SJSA1 (cell line): ENCODE data around the gene GRHL1. TPM values are rescaled to one million over a fixed set of nuclear protein-coding genes. Genes with fewer than 3 reads are reported as not detected.

Experiments used
- DNase-seq, 2 experiments: peaks; one replicate each; pipeline ENCODE4 v3.0.0-alpha.2; 2015 to 2020; ENCODE audit warnings: low spot score in 2 of 2, low read depth in 1 of 2
- H3K27ac ChIP-seq: fragments of 250-450 bp; sonication (Bioruptor Pico); 2 replicates; pipeline ENCODE4 v1.5.1; 2020; ENCODE audit warnings: mild to moderate bottlenecking, moderate library complexity
- H3K27me3 ChIP-seq: fragments of 250-450 bp; sonication (Bioruptor Pico); replicated peaks from 2 replicates; pipeline ENCODE4 v1.5.1; 2020; ENCODE audit warnings: mild to moderate bottlenecking, moderate library complexity
- H3K36me3 ChIP-seq: fragments of 250-450 bp; sonication (Bioruptor Pico); 2 replicates; pipeline ENCODE4 v1.5.1; 2020; ENCODE audit warnings: mild to moderate bottlenecking
- H3K4me1 ChIP-seq: fragments of 250-450 bp; sonication (Bioruptor Pico); replicated peaks from 2 replicates; pipeline ENCODE4 v1.6.1; 2021; ENCODE audit warnings: mild to moderate bottlenecking
- H3K4me3 ChIP-seq: fragments of 250-450 bp; sonication (Bioruptor Pico); 2 replicates; pipeline ENCODE4 v1.5.1; 2020; ENCODE audit warnings: mild to moderate bottlenecking
- H3K9me3 ChIP-seq: fragments of 250-450 bp; sonication (Bioruptor Pico); replicated peaks from 2 replicates; pipeline ENCODE4 v1.5.1; 2020; ENCODE audit warnings: mild to moderate bottlenecking
- total RNA-seq: library from RNA; depleted of rRNA; stranded (reverse); fragments of >200 nt; shearing (Covaris generic); gene quantifications from 2 replicates; pipeline ENCODE4 v1.2.3, GENCODE V29; 2014

GRHL1 gene
- total RNA-seq, 1 experiment from 2014 or later = 2.3 TPM

DNA sequence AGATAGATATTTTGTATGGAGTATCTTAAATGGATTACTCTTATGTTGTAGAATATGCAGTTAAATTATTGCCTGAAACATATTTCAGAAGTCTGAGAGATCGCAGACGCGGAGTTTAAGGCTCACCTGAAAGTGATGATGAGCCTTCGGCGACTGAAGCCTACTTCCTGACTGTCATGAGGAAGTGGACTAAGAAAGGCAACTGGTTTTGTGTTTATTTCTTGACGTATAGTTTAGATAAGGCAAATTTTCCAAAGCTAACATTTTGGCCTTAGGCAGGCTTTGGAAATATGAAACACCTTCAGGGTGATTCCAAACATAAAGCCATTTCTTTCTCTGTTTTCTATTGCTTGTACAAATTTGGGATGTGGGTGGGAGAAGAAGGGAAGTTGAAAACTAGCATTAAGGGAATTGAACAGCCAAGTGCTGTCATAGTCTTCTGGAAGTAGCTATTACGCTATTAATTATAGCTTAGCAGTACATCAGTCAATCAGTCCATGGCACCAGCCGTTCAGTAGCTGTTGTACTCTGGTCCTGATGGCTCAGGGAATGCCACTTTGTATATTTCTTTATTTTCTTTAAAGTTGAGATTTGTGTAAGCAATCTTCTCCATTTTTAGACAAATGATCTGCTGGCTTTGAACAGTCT lies 1.5 kb downstream of the GRHL1 start:
- peaks cover 26% of the 10 kb centered on the region for H3K4me1 ChIP-seq
- H3K27ac ChIP-seq = no peak overlapping the region
- H3K9me3 ChIP-seq = no peaks in the 10 kb centered on the region
- H3K27me3 ChIP-seq = no peaks in the 10 kb centered on the region
- H3K4me3 ChIP-seq = no peak overlapping the region
- DNase-seq = no peak
- no peaks in the 10 kb centered on the region for H3K36me3 ChIP-seq

DNA sequence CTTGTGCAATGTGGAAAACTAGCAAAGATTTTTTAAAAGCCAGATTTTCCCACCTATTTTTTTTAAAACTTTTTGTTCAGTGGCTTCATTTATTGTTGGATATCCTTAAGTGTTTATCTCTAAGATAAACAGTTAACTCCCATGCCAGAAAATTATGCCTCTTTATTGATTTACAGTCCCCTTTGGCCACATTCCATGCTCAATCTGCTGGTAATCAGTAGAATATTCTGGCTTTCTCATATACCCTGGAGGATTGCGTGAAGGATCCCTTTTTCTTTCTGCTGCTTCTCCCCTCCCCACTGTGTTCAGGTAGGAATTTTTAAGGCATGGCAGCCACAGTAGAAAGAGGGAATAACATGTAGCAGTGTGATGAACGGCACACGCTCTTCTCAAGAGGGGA lies 2.6 kb downstream of the GRHL1 start:
- Histone ChIP-seq H3K4me3 (no peak overlapping the region), H3K9me3 (no peaks in the 10 kb centered on the region), H3K27ac (no peak overlapping the region), H3K36me3 (no peaks in the 10 kb centered on the region), H3K27me3 (no peaks in the 10 kb centered on the region), H3K4me1 (peaks cover 26% of the 10 kb centered on the region)
- DNase-seq = peak in 1 of 2 experiments; percentile 28

DNA sequence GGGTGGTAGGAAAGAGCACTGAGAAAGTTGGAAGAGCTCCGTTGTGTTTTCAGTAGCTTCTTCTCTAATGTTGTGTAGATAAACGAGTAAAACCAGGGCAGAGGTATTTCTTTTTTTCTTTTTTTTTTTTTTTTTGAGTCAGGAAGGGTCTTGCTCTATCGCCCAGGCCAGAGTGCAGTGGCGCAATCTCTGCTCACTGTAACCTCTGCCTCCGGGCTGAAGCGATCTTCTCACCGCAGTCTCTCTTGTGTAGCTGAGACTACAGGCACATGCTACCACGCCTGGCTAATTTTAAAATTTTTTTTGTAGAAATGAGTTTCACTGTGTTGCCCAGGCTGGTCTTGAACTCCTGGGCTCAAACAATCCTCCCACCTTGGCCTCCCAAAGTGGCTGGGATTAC lies 6.6 kb downstream of the GRHL1 start:
- no peaks in the 10 kb centered on the region for H3K9me3 ChIP-seq
- H3K4me1 ChIP-seq = peaks cover 14% of the 10 kb centered on the region
- no peak overlapping the region for H3K27ac ChIP-seq
- no peaks in the 10 kb centered on the region for H3K27me3 ChIP-seq
- H3K4me3 ChIP-seq = no peak overlapping the region
- DNase-seq = no peak
- H3K36me3 ChIP-seq = no peaks in the 10 kb centered on the region

DNA sequence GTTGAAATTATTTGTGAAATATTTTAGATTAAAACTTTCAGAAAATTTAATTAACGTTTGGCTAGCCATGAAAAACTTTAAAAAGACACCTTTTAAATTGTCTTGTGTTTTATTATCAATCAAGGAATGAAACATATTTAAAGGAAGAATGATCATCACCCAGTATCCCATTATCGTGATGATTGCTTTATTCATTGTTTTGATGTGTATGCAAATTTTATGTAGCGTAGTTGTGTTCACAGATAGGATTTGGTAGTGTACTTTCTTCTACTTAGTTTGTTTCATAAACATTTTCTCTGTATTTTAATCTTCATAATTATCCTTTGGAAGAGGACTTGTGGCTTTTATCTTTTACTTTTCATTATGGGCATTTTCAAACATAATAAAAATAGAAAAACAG lies 7.8 kb downstream of the GRHL1 start:
- H3K36me3 ChIP-seq = no peaks in the 10 kb centered on the region
- no peak for DNase-seq
- no peak overlapping the region for H3K4me3 ChIP-seq
- H3K9me3 ChIP-seq = no peaks in the 10 kb centered on the region
- peaks cover 3% of the 10 kb centered on the region for H3K4me1 ChIP-seq
- H3K27me3 ChIP-seq = no peaks in the 10 kb centered on the region
- H3K27ac ChIP-seq = no peak overlapping the region

DNA sequence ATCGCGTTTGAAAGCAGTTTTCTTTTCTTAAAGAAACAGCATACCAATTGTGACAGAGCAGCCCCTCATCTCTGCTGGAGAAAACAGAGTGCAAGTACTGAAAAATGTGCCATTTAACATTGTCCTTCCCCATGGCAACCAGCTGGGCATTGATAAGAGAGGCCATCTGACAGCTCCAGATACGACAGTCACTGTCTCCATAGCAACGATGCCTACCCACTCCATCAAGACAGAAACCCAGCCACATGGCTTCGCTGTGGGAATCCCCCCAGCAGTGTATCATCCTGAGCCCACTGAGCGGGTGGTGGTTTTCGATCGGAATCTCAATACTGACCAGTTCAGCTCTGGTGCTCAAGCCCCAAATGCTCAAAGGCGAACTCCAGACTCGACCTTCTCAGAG lies 9.5 kb downstream of the GRHL1 start:
- DNase-seq = no peak
- Histone ChIP-seq H3K27ac (no peak overlapping the region), H3K4me3 (no peak overlapping the region), H3K27me3 (no peaks in the 10 kb centered on the region), H3K4me1 (no peaks in the 10 kb centered on the region), H3K36me3 (no peaks in the 10 kb centered on the region), H3K9me3 (no peaks in the 10 kb centered on the region)

DNA sequence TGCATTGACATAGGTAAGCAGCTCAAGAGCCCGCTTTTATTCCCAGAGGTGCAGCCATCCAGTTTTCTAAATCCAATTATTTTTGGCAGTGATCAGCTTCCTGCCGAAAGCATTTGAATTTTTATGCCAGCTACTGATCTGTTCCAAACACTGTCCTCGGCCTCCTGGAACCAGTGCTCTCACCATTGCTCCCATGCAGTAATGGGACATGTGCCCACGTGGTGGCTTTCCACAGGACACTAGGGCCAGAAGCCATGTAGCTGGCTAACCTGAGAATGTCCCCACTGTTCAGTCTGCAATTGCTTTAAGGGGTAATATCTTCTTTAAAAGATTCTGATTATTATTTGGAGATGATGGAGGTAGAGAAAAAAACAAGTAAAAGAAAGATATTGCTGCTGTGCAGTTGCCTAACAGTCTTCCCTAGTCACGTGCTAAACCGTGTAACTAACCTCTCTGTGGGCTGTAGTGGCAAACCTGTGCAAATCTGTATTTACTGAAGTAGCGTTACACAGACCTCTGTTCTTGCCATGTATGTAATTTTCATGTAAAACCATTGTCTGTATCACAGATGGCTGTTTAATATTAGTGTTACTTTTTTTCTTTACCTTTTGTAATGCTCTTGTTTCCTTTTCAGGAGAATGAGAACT lies 13.0 kb downstream of the GRHL1 start:
- no peak for DNase-seq
- Histone ChIP-seq H3K9me3 (no peaks in the 10 kb centered on the region), H3K36me3 (no peaks in the 10 kb centered on the region), H3K4me3 (no peak overlapping the region), H3K27me3 (no peaks in the 10 kb centered on the region), H3K4me1 (no peaks in the 10 kb centered on the region), H3K27ac (no peak overlapping the region)

DNA sequence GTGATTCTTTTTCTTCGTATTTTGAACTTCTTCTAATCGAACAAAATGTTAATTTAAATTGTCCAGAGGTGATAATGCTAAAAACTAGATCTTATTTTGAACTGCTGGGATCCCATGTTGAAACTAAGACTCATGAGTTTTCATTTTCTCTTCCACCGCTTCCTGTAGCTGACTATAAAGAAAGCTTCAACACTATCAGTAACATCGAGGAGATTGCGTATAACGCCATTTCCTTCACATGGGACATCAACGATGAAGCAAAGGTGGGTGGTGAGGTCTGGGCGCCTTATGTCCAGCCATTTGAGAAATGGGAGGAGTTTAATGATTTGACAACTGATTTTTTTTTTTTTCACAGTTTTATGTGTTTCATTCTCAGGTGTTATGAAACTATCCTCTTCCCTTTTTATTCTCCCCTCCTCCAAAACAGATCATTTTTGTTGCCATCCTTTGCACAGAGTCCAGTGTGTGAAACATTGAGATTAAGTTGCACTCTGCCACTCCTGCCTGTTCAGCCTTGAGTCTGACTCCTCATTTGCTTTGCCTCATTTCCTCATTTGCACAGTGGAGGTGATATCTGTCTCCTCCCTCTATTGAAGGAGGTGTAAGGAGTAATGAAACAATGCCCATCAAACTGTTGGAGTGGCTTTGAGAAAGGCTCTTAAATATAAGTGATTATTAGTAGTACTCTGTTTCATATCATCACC lies 13.8 kb downstream of the GRHL1 start:
- no peaks in the 10 kb centered on the region for H3K27me3 ChIP-seq
- no peak overlapping the region for H3K27ac ChIP-seq
- no peaks in the 10 kb centered on the region for H3K36me3 ChIP-seq
- H3K4me1 ChIP-seq = no peaks in the 10 kb centered on the region
- no peaks in the 10 kb centered on the region for H3K9me3 ChIP-seq
- no peak overlapping the region for H3K4me3 ChIP-seq
- DNase-seq = no peak

DNA sequence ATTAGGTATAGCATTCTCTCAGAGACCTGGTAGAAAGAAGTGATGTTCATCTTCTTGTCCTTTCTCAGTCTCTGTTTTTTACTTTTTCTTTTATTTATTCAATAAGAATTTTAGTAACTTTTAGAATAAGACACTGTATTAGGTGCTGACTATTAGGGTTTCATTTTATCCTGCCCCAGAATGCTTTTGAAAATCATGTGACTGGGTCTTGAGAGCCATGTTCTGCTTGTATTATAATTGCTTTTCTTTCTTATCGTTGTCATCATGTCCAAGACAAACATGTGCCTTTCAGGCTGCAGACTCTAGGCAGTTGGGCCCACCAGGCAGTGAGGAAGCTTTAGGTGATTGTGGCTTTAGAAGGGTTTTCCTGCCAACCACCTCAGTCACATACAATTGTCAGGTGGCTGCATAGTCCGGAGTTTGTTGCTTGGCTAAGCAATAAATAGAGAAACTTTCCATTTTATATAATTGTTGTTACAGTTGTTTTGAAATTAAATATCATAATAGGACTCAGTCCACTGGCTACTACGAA lies 15.1 kb downstream of the GRHL1 start:
- Histone ChIP-seq H3K9me3 (no peaks in the 10 kb centered on the region), H3K4me3 (no peak overlapping the region), H3K4me1 (peaks cover 9% of the 10 kb centered on the region), H3K27ac (no peak overlapping the region), H3K36me3 (no peaks in the 10 kb centered on the region), H3K27me3 (no peaks in the 10 kb centered on the region)
- no peak for DNase-seq

DNA sequence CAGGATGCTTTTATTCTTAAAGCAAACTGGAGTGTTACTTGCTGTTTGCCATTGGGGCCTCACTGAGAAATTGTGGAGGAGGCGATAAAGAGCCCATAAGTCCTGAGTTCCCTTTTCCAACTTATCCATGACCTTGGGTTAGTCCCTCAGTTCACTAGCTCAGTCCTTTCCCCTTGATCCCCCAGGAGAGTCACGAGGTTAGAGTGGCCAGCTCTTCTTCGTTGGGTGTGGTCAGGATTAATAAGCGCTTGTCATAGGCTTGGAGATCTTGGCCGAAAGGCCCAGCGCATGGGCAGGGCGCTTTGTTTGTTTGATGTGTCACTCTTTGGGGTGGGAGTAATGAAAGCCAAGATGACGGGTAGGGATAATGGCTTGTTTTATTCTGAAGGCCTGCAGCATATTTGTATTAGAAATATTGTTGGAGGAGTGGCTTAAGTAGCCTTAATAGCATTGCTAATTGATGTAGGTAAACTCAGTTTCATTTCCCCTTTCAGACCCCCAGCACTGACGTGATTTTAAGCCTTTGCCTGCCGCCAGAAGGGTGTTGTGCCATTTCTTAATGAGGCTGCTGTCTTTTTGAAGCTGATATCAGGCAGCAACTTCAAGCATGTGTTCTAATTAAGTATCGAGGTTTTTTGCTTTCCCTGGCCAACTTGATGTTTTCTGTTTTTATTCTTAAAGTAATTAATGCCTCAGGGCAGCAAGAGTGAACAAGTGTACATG lies 15.7 kb downstream of the GRHL1 start:
- Histone ChIP-seq H3K4me1 (peaks cover 16% of the 10 kb centered on the region), H3K36me3 (no peaks in the 10 kb centered on the region), H3K4me3 (no peak overlapping the region), H3K27me3 (no peaks in the 10 kb centered on the region), H3K27ac (no peak overlapping the region), H3K9me3 (no peaks in the 10 kb centered on the region)
- no peak for DNase-seq

DNA sequence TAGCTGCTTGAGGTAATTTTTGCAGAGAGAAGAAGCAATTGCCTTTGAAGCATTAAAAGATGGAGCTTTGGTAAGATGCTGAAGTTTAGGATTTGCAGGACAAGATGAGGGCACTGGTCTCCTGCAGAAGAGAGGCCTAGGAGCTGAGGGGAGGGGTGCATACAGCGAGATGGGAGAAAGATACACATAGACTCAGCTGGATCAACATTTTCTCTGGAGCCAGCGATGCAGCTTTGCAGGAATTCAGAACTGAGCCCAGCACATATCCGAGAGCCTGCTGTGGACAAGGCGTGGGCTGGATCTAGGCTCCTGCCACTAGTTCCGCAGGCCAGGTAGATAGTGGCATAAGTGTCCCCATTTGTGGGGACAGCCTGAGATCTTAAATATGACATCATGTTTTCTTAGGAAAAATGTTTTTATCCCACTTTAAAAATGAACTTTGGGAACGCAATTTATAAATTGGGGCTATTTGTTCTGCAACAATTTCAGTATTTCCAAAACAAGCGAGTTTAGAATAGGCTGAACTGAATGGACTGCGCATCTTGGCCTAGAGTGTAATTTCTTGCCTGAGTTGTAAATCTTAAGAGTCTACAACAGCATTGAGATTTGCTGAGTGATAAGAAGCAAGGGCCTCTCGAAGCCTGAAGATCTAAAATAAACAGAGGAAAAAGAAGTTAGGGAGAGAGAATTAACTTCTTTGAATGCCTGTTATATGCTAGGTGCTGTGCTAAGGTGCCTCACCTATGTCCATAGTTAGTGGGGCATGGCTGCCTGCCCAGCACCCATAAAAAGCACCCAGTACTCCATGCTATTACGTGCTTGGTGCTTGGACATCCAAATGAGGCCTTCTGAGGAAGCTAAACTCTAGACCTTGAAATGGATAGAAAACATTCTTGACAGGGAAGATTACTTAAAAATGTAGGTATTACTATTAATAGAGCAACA lies 17.3 kb downstream of the GRHL1 start:
- H3K4me1 ChIP-seq = peaks cover 32% of the 10 kb centered on the region
- no peaks in the 10 kb centered on the region for H3K9me3 ChIP-seq
- no peak overlapping the region for H3K4me3 ChIP-seq
- H3K27ac ChIP-seq = no peak overlapping the region
- H3K36me3 ChIP-seq = no peaks in the 10 kb centered on the region
- DNase-seq = no peak
- no peaks in the 10 kb centered on the region for H3K27me3 ChIP-seq

DNA sequence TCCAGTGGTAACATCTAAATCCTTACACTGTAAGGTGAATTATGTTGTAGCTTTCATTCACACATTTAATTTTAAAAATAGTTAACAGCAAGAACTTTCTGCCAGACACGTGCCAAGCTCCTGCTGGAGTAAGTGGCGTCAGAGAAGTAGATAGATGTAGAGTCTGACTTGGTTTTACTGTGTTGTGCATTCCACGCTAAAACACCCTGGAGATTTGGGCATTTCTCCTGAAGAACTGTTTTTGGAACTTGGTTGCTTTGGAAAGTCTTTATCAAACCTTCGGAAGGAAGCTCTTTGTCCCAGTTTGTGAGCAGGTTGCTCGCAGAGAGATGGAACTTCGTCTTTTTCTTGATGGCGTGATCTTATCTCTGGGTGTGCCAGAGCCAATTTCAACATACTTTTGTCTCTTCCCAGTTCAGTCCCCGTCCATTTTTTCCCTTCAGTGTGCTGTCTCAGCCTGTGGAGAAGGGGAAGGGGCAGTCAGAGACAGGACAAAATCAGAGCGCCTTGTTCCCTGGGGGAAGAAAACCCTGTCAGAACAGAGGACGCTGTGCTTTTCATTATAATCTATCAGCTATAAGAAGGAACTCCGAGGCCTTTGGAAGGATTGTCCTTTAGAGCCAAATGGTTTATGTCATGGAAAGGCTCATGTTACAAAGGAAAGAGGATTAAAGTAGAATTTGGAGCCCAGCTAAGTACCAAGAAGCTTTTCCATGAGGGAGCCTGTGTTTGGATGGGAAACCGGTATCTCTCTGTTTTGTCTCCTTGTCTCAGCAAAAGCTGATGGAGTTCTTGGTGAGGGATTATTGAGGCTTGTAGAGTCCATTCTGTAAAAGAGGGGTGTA lies 18.9 kb downstream of the GRHL1 start:
- H3K4me3 ChIP-seq = no peak overlapping the region
- peaks cover 48% of the 10 kb centered on the region for H3K4me1 ChIP-seq

DNA sequence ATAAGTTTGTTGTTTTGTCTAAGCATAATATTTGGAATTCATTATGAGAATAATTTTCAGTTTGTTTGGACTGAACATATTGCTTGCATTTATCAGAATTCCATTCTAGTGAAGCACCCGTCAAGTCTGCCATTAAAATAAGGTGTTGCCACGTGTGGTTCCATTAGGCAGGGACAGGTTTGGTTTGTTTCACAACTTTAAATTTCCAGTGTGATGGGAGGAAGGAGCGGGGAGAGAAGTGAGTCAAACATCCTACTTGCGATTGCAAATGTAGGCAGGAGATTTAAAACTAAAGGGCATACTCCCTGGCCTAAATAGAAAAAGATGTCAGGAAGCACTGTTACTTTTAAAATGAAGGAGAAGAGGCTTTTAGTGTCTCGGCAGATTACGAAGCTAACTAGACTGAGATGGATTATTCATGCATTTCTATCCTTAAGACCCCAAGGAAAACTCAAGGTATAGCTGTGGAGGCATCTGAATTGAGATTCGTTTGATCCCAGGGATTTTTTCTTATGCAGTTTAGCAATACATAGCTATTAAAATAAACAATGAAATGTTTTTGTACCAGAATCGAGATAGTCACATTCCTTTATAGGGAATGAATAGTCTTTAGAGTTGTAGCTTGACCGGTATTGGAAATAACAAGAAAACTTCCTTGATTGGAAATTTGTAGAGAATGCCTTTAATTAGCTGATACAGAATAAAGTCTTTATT lies 19.8 kb downstream of the GRHL1 start:
- peaks cover 56% of the 10 kb centered on the region for H3K4me1 ChIP-seq
- H3K9me3 ChIP-seq = no peaks in the 10 kb centered on the region
- no peaks in the 10 kb centered on the region for H3K36me3 ChIP-seq
- H3K27ac ChIP-seq = no peak overlapping the region
- DNase-seq = no peak
- H3K4me3 ChIP-seq = no peak overlapping the region
- no peaks in the 10 kb centered on the region for H3K27me3 ChIP-seq

More for the DNA sequence above, 18.9 kb downstream of the GRHL1 start:
- Histone ChIP-seq H3K27ac (no peak overlapping the region), H3K36me3 (no peaks in the 10 kb centered on the region), H3K27me3 (no peaks in the 10 kb centered on the region), H3K9me3 (no peaks in the 10 kb centered on the region)
- DNase-seq = no peak
